Measurements from ENCODE around the gene MIA2.
"Not testable (repeated sequence)": the region's sequence is repeated elsewhere in the genome, so short reads cannot be mapped to it uniquely, and the experiment has no call there.

Gene MIA2

GRCh38 chr14:39233680-39234326 is at the start of gene MIA2:
TSS of gene MIA2 (plus strand) at chr14:39233915. CDS start at chr14:39234115, 200 bp downstream.
- no peak for DNase-seq

GRCh38 chr14:39184628-39185255 is 49.0 kb upstream of the MIA2 start:
- no peak for DNase-seq

- DNase-seq: no peak
These were observed 48.3 kb upstream of the MIA2 start for GRCh38 chr14:39185256-39186049.

- no peak for DNase-seq
These were observed 46.7 kb upstream of the MIA2 start for GRCh38 chr14:39186941-39187525.

- DNase-seq: no peak
These were observed 29.8 kb upstream of the MIA2 start for GRCh38 chr14:39203659-39204606.

GRCh38 chr14:39207430-39207829 is 26.3 kb upstream of the MIA2 start:
- DNase-seq: not testable (repeated sequence)

GRCh38 chr14:39211109-39211741 is 22.5 kb upstream of the MIA2 start:
- DNase-seq: no peak

- no peak for DNase-seq
These were observed 21.7 kb upstream of the MIA2 start for GRCh38 chr14:39212034-39212433.

GRCh38 chr14:39212693-39213092 is 21.0 kb upstream of the MIA2 start:
- DNase-seq: no peak

GRCh38 chr14:39217214-39217879 is 16.4 kb upstream of the MIA2 start:
- no peak for DNase-seq

GRCh38 chr14:39218171-39218769 is 15.4 kb upstream of the MIA2 start:
- no peak for DNase-seq

- DNase-seq: no peak
These were observed 14.6 kb upstream of the MIA2 start for GRCh38 chr14:39219075-39219499.

GRCh38 chr14:39220473-39220872 is 13.2 kb upstream of the MIA2 start:
- not testable (repeated sequence) for DNase-seq

- DNase-seq: no peak
These were observed 5.7 kb upstream of the MIA2 start for GRCh38 chr14:39228044-39228443.

- DNase-seq: no peak
These were observed 5.0 kb upstream of the MIA2 start for GRCh38 chr14:39228509-39229221.

- DNase-seq: no peak
These were observed 4.5 kb upstream of the MIA2 start for GRCh38 chr14:39229222-39229543.

GRCh38 chr14:39229601-39230110 is 4.1 kb upstream of the MIA2 start:
- no peak for DNase-seq

GRCh38 chr14:39230416-39231035 is 3.2 kb upstream of the MIA2 start:
- no peak for DNase-seq

GRCh38 chr14:39231751-39232553 is 1.8 kb upstream of the MIA2 start:
- not testable (repeated sequence) for DNase-seq

Data from NCI-H2029 treated with DMSO at 0.1 percent for 48 hours (cell line).